H9 (cell line): ENCODE results near the gene ENAM. TPM values are rescaled to one million over a fixed set of nuclear protein-coding genes. Genes with fewer than 3 reads are reported as not detected.

ENCODE experiments used
- DNase-seq: peaks from one replicate; pipeline ENCODE4 v3.0.0-alpha.2; 2017
- H2AFZ ChIP-seq: one replicate; pipeline ENCODE4 v1.6.1; 2013; ENCODE audit warnings: mild to moderate bottlenecking, low read length, control low read depth, moderate library complexity
- H2AK5ac ChIP-seq: 2 replicates; pipeline ENCODE4 v1.6.1; 2013; ENCODE audit warnings: low read length, control low read depth, mixed read lengths; ENCODE audit not compliant: insufficient read length
- H2BK120ac ChIP-seq: one replicate; pipeline ENCODE4 v1.6.1; 2013; ENCODE audit warnings: low read depth, mild to moderate bottlenecking, low read length, control low read depth, inconsistent platforms; ENCODE audit not compliant: poor library complexity, severe bottlenecking
- H2BK12ac ChIP-seq: 2 replicates; pipeline ENCODE4 v1.6.1; 2013; ENCODE audit warnings: low read length, control low read depth, mixed read lengths, low read depth; ENCODE audit not compliant: insufficient read length
- H2BK15ac ChIP-seq: 2 replicates; pipeline ENCODE4 v1.6.1; 2013; ENCODE audit warnings: low read depth, low read length, control low read depth
- H2BK20ac ChIP-seq: one replicate; pipeline ENCODE4 v1.6.1; 2013; ENCODE audit warnings: low read depth, mild to moderate bottlenecking, low read length, control low read depth, inconsistent platforms; ENCODE audit not compliant: poor library complexity, severe bottlenecking
- H2BK5ac ChIP-seq: 2 replicates; pipeline ENCODE4 v1.6.1; 2013; ENCODE audit warnings: low read length, control low read depth, mixed read lengths; ENCODE audit not compliant: insufficient read length
- H3K14ac ChIP-seq: 2 replicates; pipeline ENCODE4 v1.6.1; 2013; ENCODE audit warnings: low read length, control low read depth; ENCODE audit not compliant: insufficient read depth
- H3K18ac ChIP-seq: 2 replicates; pipeline ENCODE4 v1.6.1; 2013; ENCODE audit warnings: low read depth, mild to moderate bottlenecking, mixed read lengths, low read length, control low read depth; ENCODE audit not compliant: insufficient read length
- H3K23ac ChIP-seq: 2 replicates; pipeline ENCODE4 v1.6.1; 2013; ENCODE audit warnings: low read length, control low read depth, mixed read lengths, low read depth; ENCODE audit not compliant: insufficient read length
- H3K23me2 ChIP-seq: 2 replicates; pipeline ENCODE4 v1.6.1; 2013; ENCODE audit warnings: low read depth, mild to moderate bottlenecking, mixed read lengths, low read length, control low read depth; ENCODE audit not compliant: insufficient read length, poor library complexity, severe bottlenecking
- H3K27ac ChIP-seq: 2 replicates; pipeline ENCODE4 v1.5.1; 2013; ENCODE audit warnings: low read length, control low read depth, mixed read lengths, low read depth; ENCODE audit not compliant: insufficient read length
- H3K27me3 ChIP-seq: 2 replicates; pipeline ENCODE4 v1.6.1; 2013; ENCODE audit warnings: low read length, control low read depth, inconsistent platforms; ENCODE audit not compliant: insufficient read depth
- H3K4ac ChIP-seq: 2 replicates; pipeline ENCODE4 v1.6.1; 2013; ENCODE audit warnings: low read depth, mild to moderate bottlenecking, control low read depth, inconsistent platforms, low read length, moderate library complexity
- H3K4me1 ChIP-seq: 2 replicates; pipeline ENCODE4 v1.6.1; 2013; ENCODE audit warnings: low read length, control low read depth, inconsistent platforms; ENCODE audit not compliant: insufficient read depth
- H3K4me2 ChIP-seq: 2 replicates; pipeline ENCODE4 v1.6.1; 2013; ENCODE audit warnings: low read length, control low read depth, mixed read lengths; ENCODE audit not compliant: insufficient read length, insufficient read depth
- H3K56ac ChIP-seq: 2 replicates; pipeline ENCODE4 v1.6.1; 2013; ENCODE audit warnings: low read depth, mild to moderate bottlenecking, mixed read lengths, low read length, control low read depth; ENCODE audit not compliant: insufficient read length
- H3K79me1 ChIP-seq: 2 replicates; pipeline ENCODE4 v1.6.1; 2013; ENCODE audit warnings: low read depth, mild to moderate bottlenecking, moderate library complexity, low read length, control low read depth, inconsistent platforms; ENCODE audit not compliant: insufficient read depth, poor library complexity, severe bottlenecking
- H3K79me2 ChIP-seq: 2 replicates; pipeline ENCODE4 v1.6.1; 2013; ENCODE audit warnings: low read length, control low read depth, inconsistent platforms; ENCODE audit not compliant: insufficient read depth
- H3K9ac ChIP-seq: 2 replicates; pipeline ENCODE4 v1.6.1; 2013; ENCODE audit warnings: low read length, control low read depth, mixed read lengths; ENCODE audit not compliant: insufficient read length; ENCODE audit errors: extremely low read depth
- H3K9me3 ChIP-seq: one replicate; pipeline ENCODE4 v1.6.1; 2013; ENCODE audit warnings: low read depth, low read length, inconsistent platforms; ENCODE audit not compliant: control insufficient read depth
- H3T11ph ChIP-seq: one replicate; pipeline ENCODE4 v1.6.1; 2013; ENCODE audit warnings: mild to moderate bottlenecking, low read length, control low read depth, inconsistent platforms
- H4K20me1 ChIP-seq: one replicate; pipeline ENCODE4 v1.6.1; 2013; ENCODE audit not compliant: control insufficient read depth, insufficient read length, insufficient read depth
- H4K5ac ChIP-seq: 2 replicates; pipeline ENCODE4 v1.6.1; 2013; ENCODE audit warnings: low read depth, mild to moderate bottlenecking, mixed read lengths, low read length, control low read depth; ENCODE audit not compliant: insufficient read length
- H4K8ac ChIP-seq: replicated peaks from 2 replicates; pipeline ENCODE4 v1.6.1; 2013; ENCODE audit warnings: low read length, control low read depth, mixed read lengths, low read depth; ENCODE audit not compliant: insufficient read length
- H4K91ac ChIP-seq: 2 replicates; pipeline ENCODE4 v1.6.1; 2013; ENCODE audit warnings: low read depth, mild to moderate bottlenecking, moderate library complexity, mixed read lengths, low read length, control low read depth; ENCODE audit not compliant: insufficient read length
- H3K27ac Mint-ChIP-seq, 3 experiments: 2 replicates in 2 of 3; 3 replicates in 1 of 3; pipeline ENCODE4 v1.8.0; 2020 to 2021; ENCODE audit warnings: mixed read lengths in 3 of 3, mild to moderate bottlenecking in 1 of 3, moderate library complexity in 1 of 3
- H3K27me3 Mint-ChIP-seq: 2 replicates; pipeline ENCODE4 v1.8.0; 2021; ENCODE audit warnings: low read depth, mild to moderate bottlenecking, moderate library complexity, mixed read lengths
- H3K36me3 Mint-ChIP-seq, 3 experiments: 2 replicates in 2 of 3; 3 replicates in 1 of 3; pipeline ENCODE4 v1.8.0; 2020 to 2021; ENCODE audit warnings: low read depth in 3 of 3, mixed read lengths in 3 of 3; ENCODE audit not compliant: insufficient read depth in 1 of 3
- H3K4me1 Mint-ChIP-seq, 2 experiments: 2 replicates each; pipeline ENCODE4 v1.8.0; 2020; ENCODE audit warnings: mixed read lengths in 2 of 2
- H3K4me3 Mint-ChIP-seq, 2 experiments: 2 replicates in 1 of 2; 3 replicates in 1 of 2; pipeline ENCODE4 v1.8.0; 2020 to 2021; ENCODE audit warnings: mild to moderate bottlenecking in 2 of 2, mixed read lengths in 2 of 2, moderate library complexity in 1 of 2
- H3K9me3 Mint-ChIP-seq, 2 experiments: 2 replicates in 1 of 2; 3 replicates in 1 of 2; pipeline ENCODE4 v1.8.0; 2020; ENCODE audit warnings: mild to moderate bottlenecking in 2 of 2, mixed read lengths in 2 of 2, moderate library complexity in 1 of 2
- CTCF ChIP-seq: fragments of 200-600 bp; sonication (generic); conservative IDR thresholded peaks from 3 replicates; pipeline ENCODE4 v1.8.0; 2021; ENCODE audit warnings: antibody characterized with exemption, mild to moderate bottlenecking
- WGBS: extraction: QIAGEN DNeasy Blood & Tissue Kit; methylation state at CpG from one replicate; pipeline ENCODE4 v1.1.7; 2013; ENCODE audit warnings: missing lambda C conversion rate, low lambda C conversion rate, mixed read lengths; ENCODE audit not compliant: insufficient read length; ENCODE audit errors: extremely low coverage; 5-methylcytosine and 5-hydroxymethylcytosine counted together
- total RNA-seq: library from RNA; stranded (reverse); gene quantifications from 2 replicates; pipeline ENCODE4 v1.2.1, GENCODE V29; 2021

Gene ENAM
- total RNA-seq, 1 experiment from 2014 or later = not detected

- no peak overlapping the region for H3K4me3 Mint-ChIP-seq
- no peak overlapping the region for H2AK5ac ChIP-seq
- H3K18ac ChIP-seq = no peak overlapping the region
- H2BK12ac ChIP-seq = no peak overlapping the region
- no peaks in the 10 kb centered on the region for H3K23me2 ChIP-seq
- no peak overlapping the region for H3K27ac ChIP-seq
- no peak overlapping the region for H4K8ac ChIP-seq
- TF ChIP-seq CTCF = no peak
- DNase-seq = no peak
- WGBS = no CpG with 5 or more reads among the region's 3 CpGs
- no peaks in the 10 kb centered on the region for H3K36me3 Mint-ChIP-seq
- H2BK5ac ChIP-seq = no peak overlapping the region
- H3K56ac ChIP-seq = no peak overlapping the region
- no peaks in the 10 kb centered on the region for H4K20me1 ChIP-seq
- H3K9ac ChIP-seq = no peak overlapping the region
- H3K9me3 ChIP-seq = no peaks in the 10 kb centered on the region
- H4K91ac ChIP-seq = no peak overlapping the region
- H3T11ph ChIP-seq = no peak overlapping the region
- no peak overlapping the region for H3K14ac ChIP-seq
- no peaks in the 10 kb centered on the region for H3K4me1 Mint-ChIP-seq
- no peak overlapping the region for H2AFZ ChIP-seq
- peaks cover 3% of the 10 kb centered on the region; the same call in 1 of the 2 replicates for H3K27me3 Mint-ChIP-seq
- H3K9me3 Mint-ChIP-seq = no peaks in the 10 kb centered on the region
- no peaks in the 10 kb centered on the region for H3K79me2 ChIP-seq
- H3K4me2 ChIP-seq = no peak overlapping the region
- no peak overlapping the region for H3K23ac ChIP-seq
- no peak overlapping the region for H2BK20ac ChIP-seq
- no peaks in the 10 kb centered on the region for H3K27me3 ChIP-seq
- no peak overlapping the region for H2BK15ac ChIP-seq
- no peak overlapping the region for H4K5ac ChIP-seq
- no peaks in the 10 kb centered on the region for H3K79me1 ChIP-seq
- H3K27ac Mint-ChIP-seq = no peak overlapping the region
- H3K4me1 ChIP-seq = no peaks in the 10 kb centered on the region
- H2BK120ac ChIP-seq = no peak overlapping the region
- H3K4ac ChIP-seq = no peak overlapping the region
Observed at GRCh38 chr4:70667740-70668535, 39.4 kb downstream of the ENAM start.
